Neuronal stem cell (in vitro differentiated cells): Measurements from ENCODE around the gene KRTAP12-1.
"Not testable (repeated sequence)": the region's sequence is repeated elsewhere in the genome, so short reads cannot be mapped to it uniquely, and the experiment has no call there.

Experiments used
- DNase-seq: peaks from one replicate; pipeline ENCODE4 v3.0.0-alpha.2; 2013; ENCODE audit warnings: low spot score
- H2AFZ ChIP-seq: one replicate; pipeline ENCODE4 v1.6.1; 2013; ENCODE audit warnings: mild to moderate bottlenecking, low read length, inconsistent platforms
- H2AK5ac ChIP-seq: 2 replicates; pipeline ENCODE4 v1.6.1; 2013; ENCODE audit warnings: low read depth, mild to moderate bottlenecking, inconsistent platforms, low read length, moderate library complexity, mixed read lengths
- H2BK120ac ChIP-seq: 2 replicates; pipeline ENCODE4 v1.6.1; 2013; ENCODE audit warnings: low read depth, mild to moderate bottlenecking, inconsistent platforms, low read length, moderate library complexity, mixed read lengths
- H2BK12ac ChIP-seq: one replicate; pipeline ENCODE4 v1.6.1; 2013; ENCODE audit warnings: low read length, inconsistent platforms
- H2BK15ac ChIP-seq: 2 replicates; pipeline ENCODE4 v1.6.1; 2013; ENCODE audit warnings: mild to moderate bottlenecking, low read length, inconsistent platforms, mixed read lengths
- H2BK5ac ChIP-seq: one replicate; pipeline ENCODE4 v1.6.1; 2013; ENCODE audit warnings: inconsistent platforms, mild to moderate bottlenecking, low read length, moderate library complexity
- H3K14ac ChIP-seq: one replicate; pipeline ENCODE4 v1.6.1; 2013; ENCODE audit warnings: low read length, inconsistent platforms
- H3K18ac ChIP-seq: 2 replicates; pipeline ENCODE4 v1.6.1; 2013; ENCODE audit warnings: low read length, inconsistent platforms
- H3K23ac ChIP-seq: 2 replicates; pipeline ENCODE4 v1.6.1; 2013; ENCODE audit warnings: low read depth, mild to moderate bottlenecking, mixed read lengths, low read length, inconsistent platforms; ENCODE audit not compliant: poor library complexity
- H3K27ac ChIP-seq: replicated peaks from 3 replicates; pipeline ENCODE4 v1.5.1; 2013; ENCODE audit warnings: low read length, inconsistent platforms
- H3K27me3 ChIP-seq, 3 experiments: 2 replicates each; pipeline ENCODE4 v1.6.1; 2013; ENCODE audit warnings: low read length in 3 of 3, mild to moderate bottlenecking in 2 of 3, inconsistent platforms in 1 of 3, low read depth in 1 of 3, mixed read lengths in 1 of 3, moderate library complexity in 1 of 3; ENCODE audit not compliant: control insufficient read depth in 3 of 3, insufficient read depth in 3 of 3
- H3K36me3 ChIP-seq, 2 donors: replicated peaks in 1 of 2; 2 replicates each; pipeline ENCODE4 v1.6.1; 2013; ENCODE audit warnings: low read length in 2 of 2; ENCODE audit not compliant: control insufficient read depth in 2 of 2, insufficient read depth in 2 of 2
- H3K4ac ChIP-seq: 2 replicates; pipeline ENCODE4 v1.6.1; 2013; ENCODE audit warnings: inconsistent platforms, mild to moderate bottlenecking, low read length, moderate library complexity
- H3K4me1 ChIP-seq, 2 donors: 1 replicate in 1 of 2; 2 replicates in 1 of 2; pipeline ENCODE4 v1.6.1; 2013; ENCODE audit warnings: low read length in 2 of 2, low read depth in 1 of 2; ENCODE audit not compliant: control insufficient read depth in 2 of 2, insufficient read depth in 1 of 2
- H3K4me2 ChIP-seq: one replicate; pipeline ENCODE4 v1.6.1; 2013; ENCODE audit warnings: mild to moderate bottlenecking, low read length, inconsistent platforms; ENCODE audit not compliant: insufficient read depth, poor library complexity, severe bottlenecking
- H3K4me3 ChIP-seq, 2 donors: 2 replicates each; pipeline ENCODE4 v1.5.1; 2013; ENCODE audit warnings: low read length in 2 of 2, mild to moderate bottlenecking in 2 of 2, inconsistent platforms in 1 of 2, moderate library complexity in 1 of 2
- H3K79me1 ChIP-seq: one replicate; pipeline ENCODE4 v1.6.1; 2013; ENCODE audit warnings: low read depth, mild to moderate bottlenecking, inconsistent platforms, low read length, moderate library complexity
- H3K9ac ChIP-seq: one replicate; pipeline ENCODE4 v1.6.1; 2013; ENCODE audit warnings: mild to moderate bottlenecking, low read depth, low read length, inconsistent platforms; ENCODE audit not compliant: poor library complexity
- H3K9me3 ChIP-seq, 2 donors: replicated peaks in 1 of 2; 2 replicates each; pipeline versions ENCODE3 to v1.6.1; 2013; ENCODE audit warnings: low read length in 2 of 2, mild to moderate bottlenecking in 2 of 2, inconsistent platforms in 1 of 2, low read depth in 1 of 2, mixed read lengths in 1 of 2, moderate library complexity in 1 of 2; ENCODE audit not compliant: control insufficient read depth in 2 of 2, insufficient read depth in 1 of 2
- H4K8ac ChIP-seq: one replicate; pipeline ENCODE4 v1.6.1; 2013; ENCODE audit warnings: low read depth, mild to moderate bottlenecking, inconsistent platforms, low read length, moderate library complexity
- H4K91ac ChIP-seq: one replicate; pipeline ENCODE4 v1.6.1; 2013; ENCODE audit warnings: low read length, low read depth, mild to moderate bottlenecking, inconsistent platforms; ENCODE audit not compliant: poor library complexity
- WGBS, 2 donors: extraction: QIAGEN DNeasy Blood & Tissue Kit; methylation state at CpG; one replicate each; pipeline ENCODE4 v1.1.7; 2013; ENCODE audit warnings: missing lambda C conversion rate in 2 of 2, mixed read lengths in 1 of 2; ENCODE audit not compliant: insufficient read length in 2 of 2, insufficient replicate concordance in 1 of 2; ENCODE audit errors: extremely low coverage in 2 of 2; 5-methylcytosine and 5-hydroxymethylcytosine counted together

Gene KRTAP12-1

GRCh38 chr21:44648557-44649311 lies 33.2 kb downstream of the KRTAP12-1 start:
- H3K27me3 ChIP-seq, result peaks cover 0 to 15% (median 0%) of the 10 kb centered on the region in 3 experiments
- DNase-seq, result no peak

GRCh38 chr21:44647222-44647552 lies 34.8 kb downstream of the KRTAP12-1 start:
- Histone ChIP-seq H3K23ac (peak overlapping the region; percentile 58), H2AK5ac (peak overlapping the region; percentile 74), H3K4me3 (no peak overlapping the region), H2BK15ac (peak overlapping the region; percentile 72), H3K9me3 (peaks cover 4% of the 10 kb centered on the region in 2 donors), H3K4ac (no peak overlapping the region), H3K4me1 (peaks cover 0 to 3% of the 10 kb centered on the region in 2 donors), H2AFZ (peak overlapping the region; percentile 11), H2BK12ac (peak overlapping the region; percentile 97), H2BK5ac (no peak overlapping the region), H4K8ac (peak overlapping the region; percentile 50), H4K91ac (peak overlapping the region; percentile 66), H2BK120ac (no peak overlapping the region), H3K27ac (no peak overlapping the region), H3K79me1 (no peaks in the 10 kb centered on the region), H3K9ac (peak overlapping the region; percentile 73), H3K36me3 (no peaks in the 10 kb centered on the region), H3K18ac (peak overlapping the region; percentile 91), H3K27me3 (peaks cover 0 to 15% (median 0%) of the 10 kb centered on the region in 3 experiments), H3K14ac (peak overlapping the region; percentile 92), H3K4me2 (no peak overlapping the region)
- no CpG with 5 or more reads among the region's 8 CpGs for WGBS, 2 donors
- DNase-seq, result no peak

More at GRCh38 chr21:44648557-44649311, 33.2 kb downstream of the KRTAP12-1 start:
- Histone ChIP-seq H3K23ac (no peak overlapping the region), H4K91ac (no peak overlapping the region), H4K8ac (peak overlapping the region; percentile 95), H2BK15ac (no peak overlapping the region), H2AK5ac (peak overlapping the region; percentile 72), H3K79me1 (no peaks in the 10 kb centered on the region), H3K9ac (no peak overlapping the region), H3K36me3 (no peaks in the 10 kb centered on the region), H3K9me3 (peaks cover 0 to 4% of the 10 kb centered on the region in 2 donors), H2BK5ac (no peak overlapping the region), H3K4ac (no peak overlapping the region), H2BK12ac (no peak overlapping the region), H3K18ac (peak overlapping the region; percentile 79), H3K4me2 (no peak overlapping the region), H3K4me1 (peaks cover 0 to 3% of the 10 kb centered on the region in 2 donors), H3K14ac (no peak overlapping the region), H2AFZ (no peak overlapping the region), H3K27ac (no peak overlapping the region), H2BK120ac (no peak overlapping the region), H3K4me3 (no peak overlapping the region)
- no CpG with 5 or more reads among the region's 33 CpGs for WGBS, 2 donors

- H2BK5ac ChIP-seq, H3K4me2 ChIP-seq, DNase-seq, H3K9me3 ChIP-seq, H3K4me3 ChIP-seq, H2BK120ac ChIP-seq, H3K79me1 ChIP-seq, H3K27ac ChIP-seq, H2AFZ ChIP-seq, H3K4me1 ChIP-seq, H3K36me3 ChIP-seq: not testable (repeated sequence)
- H4K8ac ChIP-seq, result peak within 1 kb of the TSS; percentile 50
- peak within 1 kb of the TSS; percentile 92 for H3K14ac ChIP-seq
- no CpG with 5 or more reads among the region's 21 CpGs for WGBS, 2 donors
- H3K23ac ChIP-seq, result peak within 1 kb of the TSS; percentile 58
- H2BK12ac ChIP-seq, result peak within 1 kb of the TSS; percentile 97
- peak within 1 kb of the TSS; percentile 74 for H2AK5ac ChIP-seq
- H4K91ac ChIP-seq, result peak within 1 kb of the TSS; percentile 66
- H3K4ac ChIP-seq, result peak within 1 kb of the TSS; percentile 41
- peak within 1 kb of the TSS; percentile 73 for H3K9ac ChIP-seq
- H3K18ac ChIP-seq, result peak within 1 kb of the TSS; percentile 91
- peak within 1 kb of the TSS; percentile 72 for H2BK15ac ChIP-seq
- peaks cover 0 to 15% (median 0%) of the 10 kb centered on the region in 3 experiments for H3K27me3 ChIP-seq
Observed at GRCh38 chr21:44646366-44647221, 35.4 kb downstream of the KRTAP12-1 start, which contains the start of gene KRTAP10-11. Gene KRTAP10-11 (plus strand): TSS chr21:44646414. CDS start chr21:44646459, 45 bp downstream.

- Histone ChIP-seq H2AK5ac (no peak overlapping the region), H3K27ac (no peak overlapping the region), H4K91ac (no peak overlapping the region), H3K9ac (no peak overlapping the region), H3K27me3 (peaks cover 0 to 15% (median 0%) of the 10 kb centered on the region in 3 experiments), H3K79me1 (no peaks in the 10 kb centered on the region), H2BK5ac (no peak overlapping the region), H3K4me3 (no peak overlapping the region), H3K4ac (no peak overlapping the region), H3K14ac (no peak overlapping the region), H2BK120ac (no peak overlapping the region), H3K23ac (no peak overlapping the region), H3K18ac (no peak overlapping the region), H2AFZ (no peak overlapping the region), H2BK12ac (no peak overlapping the region), H3K4me2 (no peak overlapping the region), H3K9me3 (peaks cover 4 to 6% of the 10 kb centered on the region in 2 donors), H3K4me1 (peaks cover 0 to 3% of the 10 kb centered on the region in 2 donors), H4K8ac (no peak overlapping the region), H3K36me3 (no peaks in the 10 kb centered on the region), H2BK15ac (no peak overlapping the region)
- DNase-seq, result no peak
- WGBS, 2 donors, result no CpG with 5 or more reads among the region's 2 CpGs
Observed at GRCh38 chr21:44644878-44645277, 37.1 kb downstream of the KRTAP12-1 start.
